Activated CD4-positive, alpha-beta T cell treated with anti-CD3 and anti-CD28 coated beads, Interleukin-2, amount 50 U/mL, for 24 hours (primary cell): ENCODE data around the gene FRMPD1.

Experiments
- DNase-seq, 2 donors: peaks; one replicate each; pipeline ENCODE4 v3.0.0-alpha.2; 2020; ENCODE audit warnings: low read depth in 1 of 2, low spot score in 1 of 2

Gene FRMPD1

GRCh38 chr9:37679649-37680402, 29.1 kb downstream of the FRMPD1 start:
- no peak for DNase-seq

- no peak for DNase-seq
Measured at GRCh38 chr9:37682951-37683350, 32.2 kb downstream of the FRMPD1 start.

- DNase-seq = no peak
Measured at GRCh38 chr9:37683531-37684371, 33.0 kb downstream of the FRMPD1 start.

GRCh38 chr9:37692622-37693221, 42.0 kb downstream of the FRMPD1 start:
- DNase-seq = no peak

- DNase-seq = no peak
Measured at GRCh38 chr9:37693260-37693659, 42.5 kb downstream of the FRMPD1 start.

GRCh38 chr9:37694355-37694754, 43.6 kb downstream of the FRMPD1 start:
- DNase-seq = no peak

- DNase-seq = no peak
Measured at GRCh38 chr9:37696528-37696927, 45.8 kb downstream of the FRMPD1 start.

- no peak for DNase-seq
Measured at GRCh38 chr9:37700131-37700530, 49.4 kb downstream of the FRMPD1 start.

- DNase-seq = no peak
Measured at GRCh38 chr9:37700900-37701299, 50.1 kb downstream of the FRMPD1 start.

- no peak for DNase-seq
Measured at GRCh38 chr9:37705787-37706186, 55.0 kb downstream of the FRMPD1 start.

- DNase-seq = no peak
Measured at GRCh38 chr9:37706290-37706689, 55.5 kb downstream of the FRMPD1 start.

- DNase-seq = no peak
Measured at GRCh38 chr9:37707748-37708147, 57.0 kb downstream of the FRMPD1 start.

- DNase-seq = no peak
Measured at GRCh38 chr9:37710046-37710445, 59.3 kb downstream of the FRMPD1 start.

GRCh38 chr9:37715260-37715659, 64.5 kb downstream of the FRMPD1 start:
- no peak for DNase-seq

GRCh38 chr9:37715991-37716505, 65.3 kb downstream of the FRMPD1 start:
- DNase-seq = no peak

GRCh38 chr9:37719526-37719925, 68.8 kb downstream of the FRMPD1 start:
- no peak for DNase-seq

- no peak for DNase-seq
Measured at GRCh38 chr9:37727013-37727412, 76.3 kb downstream of the FRMPD1 start.

- DNase-seq = no peak
Measured at GRCh38 chr9:37729499-37729898, 78.7 kb downstream of the FRMPD1 start.

GRCh38 chr9:37730256-37730655, 79.5 kb downstream of the FRMPD1 start:
- no peak for DNase-seq

GRCh38 chr9:37730839-37731238, 80.1 kb downstream of the FRMPD1 start:
- DNase-seq = no peak

GRCh38 chr9:37732086-37732741, 81.5 kb downstream of the FRMPD1 start:
- no peak for DNase-seq
